HepG2 (cell line): ENCODE results near the gene ZCCHC8. TPM values are rescaled to one million over a fixed set of nuclear protein-coding genes. Genes with fewer than 3 reads are reported as not detected.

ENCODE experiments used
- AHR ChIP-seq: IDR thresholded peaks from 2 replicates; pipeline ENCODE4 v1.6.1; 2018; ENCODE audit warnings: missing genetic modification reagents, missing compliant biosample characterization
- ARNT ChIP-seq: fragments of 450-650 bp; IDR thresholded peaks from 2 replicates; pipeline ENCODE4 v1.6.1; 2017
- CCAR2 ChIP-seq: fragments of 200-400 bp; formaldehyde crosslinking; optimal IDR thresholded peaks from 2 replicates; pipeline ENCODE3; 2018; ENCODE audit warnings: low read depth, mild to moderate bottlenecking, low read length, moderate library complexity
- FOSL1 ChIP-seq: sonication (generic); formaldehyde crosslinking; IDR thresholded peaks from 2 replicates; pipeline ENCODE4 v1.9.0; 2021; ENCODE audit warnings: missing genetic modification reagents, borderline replicate concordance
- ISL2 ChIP-seq: sonication (generic); formaldehyde crosslinking; IDR thresholded peaks from 2 replicates; pipeline ENCODE4 v1.5.0; 2020; ENCODE audit warnings: missing genetic modification reagents
- KDM5B ChIP-seq: sonication (generic); formaldehyde crosslinking; IDR thresholded peaks from 2 replicates; pipeline ENCODE4 v1.4.0; 2020; ENCODE audit warnings: missing genetic modification reagents, mild to moderate bottlenecking, borderline replicate concordance
- LCORL ChIP-seq, 2 experiments: fragments of 450-650 bp in 1 of 2; sonication (generic) in 1 of 2; formaldehyde crosslinking in 1 of 2; IDR thresholded peaks; 2 replicates each; pipeline versions ENCODE4 v1.5.0 to v1.6.1; 2017 to 2020; ENCODE audit warnings: antibody characterized with exemption in 1 of 2, missing genetic modification reagents in 1 of 2
- MATR3 ChIP-seq: sonication (generic); formaldehyde crosslinking; IDR thresholded peaks from 2 replicates; pipeline ENCODE4 v1.4.0; 2020; ENCODE audit warnings: missing genetic modification reagents
- MXI1 ChIP-seq: IDR thresholded peaks from 3 replicates; pipeline ENCODE4 v1.6.1; 2012; ENCODE audit warnings: low read depth, low read length, inconsistent platforms, borderline replicate concordance
- PCBP2 ChIP-seq: fragments of 200-400 bp; formaldehyde crosslinking; optimal IDR thresholded peaks from 2 replicates; pipeline ENCODE3; 2018; ENCODE audit warnings: low read length, low read depth; ENCODE audit not compliant: poor library complexity, severe bottlenecking
- PITX1 ChIP-seq: sonication (generic); formaldehyde crosslinking; IDR thresholded peaks from 2 replicates; pipeline ENCODE4 v1.5.1; 2020; ENCODE audit warnings: mild to moderate bottlenecking, missing genetic modification reagents
- RBM39 ChIP-seq: fragments of 200-400 bp; formaldehyde crosslinking; IDR thresholded peaks from one replicate; pipeline ENCODE4 v1.6.1; 2018; ENCODE audit warnings: antibody characterized with exemption, mild to moderate bottlenecking, low read depth, low read length; ENCODE audit not compliant: poor library complexity, severe bottlenecking
- ZBTB8A ChIP-seq: sonication (generic); formaldehyde crosslinking; IDR thresholded peaks from 2 replicates; pipeline ENCODE4 v1.4.0; 2020; ENCODE audit warnings: mild to moderate bottlenecking, low read depth, missing genetic modification reagents, borderline replicate concordance
- ZMAT3 ChIP-seq: sonication (generic); formaldehyde crosslinking; conservative IDR thresholded peaks from 2 replicates; pipeline ENCODE4 v1.7.0; 2021; ENCODE audit warnings: missing genetic modification reagents
- ZNF20 ChIP-seq: sonication (generic); formaldehyde crosslinking; IDR thresholded peaks from 2 replicates; pipeline ENCODE4 v1.4.0; 2020; ENCODE audit warnings: mild to moderate bottlenecking, moderate library complexity, missing genetic modification reagents
- ZNF331 ChIP-seq: sonication (generic); formaldehyde crosslinking; IDR thresholded peaks from 2 replicates; pipeline ENCODE4 v1.4.0; 2020; ENCODE audit warnings: missing genetic modification reagents
- ZNF34 ChIP-seq: sonication (generic); formaldehyde crosslinking; IDR thresholded peaks from 2 replicates; pipeline ENCODE4 v1.4.0; 2020; ENCODE audit warnings: mild to moderate bottlenecking, missing genetic modification reagents, borderline replicate concordance
- ZNF383 ChIP-seq: sonication (generic); formaldehyde crosslinking; IDR thresholded peaks from 2 replicates; pipeline ENCODE4 v1.4.0; 2020; ENCODE audit warnings: missing genetic modification reagents, mild to moderate bottlenecking, borderline replicate concordance
- ZNF430 ChIP-seq: sonication (generic); formaldehyde crosslinking; IDR thresholded peaks from 2 replicates; pipeline ENCODE4 v1.9.0; 2021; ENCODE audit warnings: mild to moderate bottlenecking, missing genetic modification reagents
- ZNF460 ChIP-seq: sonication (generic); formaldehyde crosslinking; IDR thresholded peaks from 2 replicates; pipeline ENCODE4 v1.5.1; 2020; ENCODE audit warnings: missing genetic modification reagents, mild to moderate bottlenecking, borderline replicate concordance
- ZNF563 ChIP-seq: sonication (generic); formaldehyde crosslinking; IDR thresholded peaks from 2 replicates; pipeline ENCODE4 v1.8.0; 2022; ENCODE audit warnings: mild to moderate bottlenecking, moderate library complexity, missing genetic modification reagents
- ZNF839 ChIP-seq: sonication (generic); formaldehyde crosslinking; IDR thresholded peaks from 2 replicates; pipeline ENCODE4 v1.4.0; 2020; ENCODE audit warnings: missing genetic modification reagents, mild to moderate bottlenecking, borderline replicate concordance
- polyA plus RNA-seq, 8 experiments: library from polyadenylated mRNA; depleted of rRNA in 3 of 8; stranded (reverse) in 7 of 8; unstranded in 1 of 8; fragments of >200 nt; fragmentation: Illumina TruSeq in 4 of 8; extraction: Trizol in 4 of 8; gene quantifications; 2 replicates each; pipeline versions ENCODE4 v1.2.1 to v1.2.3, GENCODE V29; 2011 to 2016; ENCODE audit warnings: low read depth in 4 of 8, missing spikeins in 1 of 8, mixed read lengths in 1 of 8; ENCODE audit not compliant: insufficient read depth in 1 of 8
- total RNA-seq, 5 experiments: library from RNA; depleted of rRNA; stranded (reverse); fragments of >200 nt; fragmentation: Illumina TruSeq; extraction: Trizol; gene quantifications; 2 replicates each; pipeline ENCODE4 v1.2.3, GENCODE V29; 2016; ENCODE audit warnings: low read depth in 1 of 5
- TF ChIP-seq, protein P1 (sequence below): sonication (generic); formaldehyde crosslinking; conservative IDR thresholded peaks from 2 replicates; pipeline ENCODE4 v1.8.1; 2023; ENCODE audit warnings: missing genetic modification reagents
- TF ChIP-seq, protein P2 (sequence below): IDR thresholded peaks from 2 replicates; pipeline ENCODE4 v1.6.1; 2016
- TF ChIP-seq, protein P3 (sequence below): sonication (generic); formaldehyde crosslinking; IDR thresholded peaks from 2 replicates; pipeline ENCODE4 v1.9.0; 2022; ENCODE audit warnings: low read depth, missing genetic modification reagents
- TF ChIP-seq, protein P4 (sequence below): sonication (generic); formaldehyde crosslinking; conservative IDR thresholded peaks from 2 replicates; pipeline ENCODE4 v1.4.0; 2020; ENCODE audit warnings: missing genetic modification reagents

ZCCHC8 gene
- total and polyA plus RNA-seq, 2 of the 13 experiments (the other 11 are each of a cell fraction or from before 2014, with no cell fraction given) = 18.6 to 20.9 TPM

DNA sequence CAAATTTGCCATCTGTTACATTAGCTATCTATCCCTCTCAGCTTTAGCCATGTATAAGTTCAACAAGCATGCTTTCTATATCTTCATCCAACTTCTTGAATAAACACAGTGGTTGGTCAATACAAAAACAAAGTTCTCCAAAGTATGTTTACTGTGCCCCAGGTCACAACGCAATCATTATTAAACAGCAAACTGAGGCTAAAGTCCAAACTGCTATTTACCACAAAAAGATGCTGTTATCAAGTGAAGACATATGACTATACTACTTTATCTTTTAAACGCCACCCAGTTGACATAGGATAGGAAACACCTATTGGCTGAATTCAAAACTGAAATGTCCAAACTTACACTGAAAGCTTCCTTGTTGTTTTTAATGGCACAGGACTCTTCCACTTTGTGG, 11.7 kb downstream of the ZCCHC8 start (continued):
- TF ChIP-seq, protein P1, sequence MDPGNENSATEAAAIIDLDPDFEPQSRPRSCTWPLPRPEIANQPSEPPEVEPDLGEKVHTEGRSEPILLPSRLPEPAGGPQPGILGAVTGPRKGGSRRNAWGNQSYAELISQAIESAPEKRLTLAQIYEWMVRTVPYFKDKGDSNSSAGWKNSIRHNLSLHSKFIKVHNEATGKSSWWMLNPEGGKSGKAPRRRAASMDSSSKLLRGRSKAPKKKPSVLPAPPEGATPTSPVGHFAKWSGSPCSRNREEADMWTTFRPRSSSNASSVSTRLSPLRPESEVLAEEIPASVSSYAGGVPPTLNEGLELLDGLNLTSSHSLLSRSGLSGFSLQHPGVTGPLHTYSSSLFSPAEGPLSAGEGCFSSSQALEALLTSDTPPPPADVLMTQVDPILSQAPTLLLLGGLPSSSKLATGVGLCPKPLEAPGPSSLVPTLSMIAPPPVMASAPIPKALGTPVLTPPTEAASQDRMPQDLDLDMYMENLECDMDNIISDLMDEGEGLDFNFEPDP (CRISPR knock-in tag) = no peak
- no peak for TF ChIP-seq ZNF839 (CRISPR knock-in tag)
- TF ChIP-seq MATR3 (CRISPR knock-in tag) = no peak
- TF ChIP-seq ZNF34 (CRISPR knock-in tag) = no peak
- TF ChIP-seq, protein P2, sequence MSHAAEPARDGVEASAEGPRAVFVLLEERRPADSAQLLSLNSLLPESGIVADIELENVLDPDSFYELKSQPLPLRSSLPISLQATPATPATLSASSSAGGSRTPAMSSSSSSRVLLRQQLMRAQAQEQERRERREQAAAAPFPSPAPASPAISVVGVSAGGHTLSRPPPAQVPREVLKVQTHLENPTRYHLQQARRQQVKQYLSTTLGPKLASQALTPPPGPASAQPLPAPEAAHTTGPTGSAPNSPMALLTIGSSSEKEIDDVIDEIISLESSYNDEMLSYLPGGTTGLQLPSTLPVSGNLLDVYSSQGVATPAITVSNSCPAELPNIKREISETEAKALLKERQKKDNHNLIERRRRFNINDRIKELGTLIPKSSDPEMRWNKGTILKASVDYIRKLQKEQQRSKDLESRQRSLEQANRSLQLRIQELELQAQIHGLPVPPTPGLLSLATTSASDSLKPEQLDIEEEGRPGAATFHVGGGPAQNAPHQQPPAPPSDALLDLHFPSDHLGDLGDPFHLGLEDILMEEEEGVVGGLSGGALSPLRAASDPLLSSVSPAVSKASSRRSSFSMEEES (CRISPR knock-in tag) = peak; percentile 83
- TF ChIP-seq KDM5B (CRISPR knock-in tag) = no peak
- TF ChIP-seq ZNF460 = no peak; the same call in 1 of the 2 replicates
- TF ChIP-seq LCORL (IDR thresholded peaks at IDR 0.05) = no peak
- TF ChIP-seq LCORL (CRISPR knock-in tag; IDR thresholded peaks at IDR 0.05) = peak; percentile 66
- TF ChIP-seq, protein P3, sequence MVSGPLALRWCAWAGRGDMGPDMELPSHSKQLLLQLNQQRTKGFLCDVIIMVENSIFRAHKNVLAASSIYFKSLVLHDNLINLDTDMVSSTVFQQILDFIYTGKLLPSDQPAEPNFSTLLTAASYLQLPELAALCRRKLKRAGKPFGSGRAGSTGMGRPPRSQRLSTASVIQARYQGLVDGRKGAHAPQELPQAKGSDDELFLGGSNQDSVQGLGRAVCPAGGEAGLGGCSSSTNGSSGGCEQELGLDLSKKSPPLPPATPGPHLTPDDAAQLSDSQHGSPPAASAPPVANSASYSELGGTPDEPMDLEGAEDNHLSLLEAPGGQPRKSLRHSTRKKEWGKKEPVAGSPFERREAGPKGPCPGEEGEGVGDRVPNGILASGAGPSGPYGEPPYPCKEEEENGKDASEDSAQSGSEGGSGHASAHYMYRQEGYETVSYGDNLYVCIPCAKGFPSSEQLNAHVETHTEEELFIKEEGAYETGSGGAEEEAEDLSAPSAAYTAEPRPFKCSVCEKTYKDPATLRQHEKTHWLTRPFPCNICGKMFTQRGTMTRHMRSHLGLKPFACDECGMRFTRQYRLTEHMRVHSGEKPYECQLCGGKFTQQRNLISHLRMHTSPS = no peak
- TF ChIP-seq AHR (CRISPR knock-in tag) = no peak
- TF ChIP-seq MXI1 = peak; percentile 44; the same call in 1 of the 3 replicates
- no peak for TF ChIP-seq ZMAT3 (CRISPR knock-in tag)
- TF ChIP-seq PCBP2 = no peak
- no peak for TF ChIP-seq ZNF383 (CRISPR knock-in tag)
- peak; percentile 86 for TF ChIP-seq ISL2 (CRISPR knock-in tag)
- no peak for TF ChIP-seq ZNF430 (CRISPR knock-in tag)
- TF ChIP-seq CCAR2 = no peak
- TF ChIP-seq, protein P4, sequence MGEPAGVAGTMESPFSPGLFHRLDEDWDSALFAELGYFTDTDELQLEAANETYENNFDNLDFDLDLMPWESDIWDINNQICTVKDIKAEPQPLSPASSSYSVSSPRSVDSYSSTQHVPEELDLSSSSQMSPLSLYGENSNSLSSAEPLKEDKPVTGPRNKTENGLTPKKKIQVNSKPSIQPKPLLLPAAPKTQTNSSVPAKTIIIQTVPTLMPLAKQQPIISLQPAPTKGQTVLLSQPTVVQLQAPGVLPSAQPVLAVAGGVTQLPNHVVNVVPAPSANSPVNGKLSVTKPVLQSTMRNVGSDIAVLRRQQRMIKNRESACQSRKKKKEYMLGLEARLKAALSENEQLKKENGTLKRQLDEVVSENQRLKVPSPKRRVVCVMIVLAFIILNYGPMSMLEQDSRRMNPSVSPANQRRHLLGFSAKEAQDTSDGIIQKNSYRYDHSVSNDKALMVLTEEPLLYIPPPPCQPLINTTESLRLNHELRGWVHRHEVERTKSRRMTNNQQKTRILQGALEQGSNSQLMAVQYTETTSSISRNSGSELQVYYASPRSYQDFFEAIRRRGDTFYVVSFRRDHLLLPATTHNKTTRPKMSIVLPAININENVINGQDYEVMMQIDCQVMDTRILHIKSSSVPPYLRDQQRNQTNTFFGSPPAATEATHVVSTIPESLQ (CRISPR knock-in tag) = no peak
- TF ChIP-seq FOSL1 (CRISPR knock-in tag) = no peak
- TF ChIP-seq ZNF563 (CRISPR knock-in tag) = no peak
- no peak for TF ChIP-seq RBM39
- no peak; the same call in 1 of the 2 replicates for TF ChIP-seq PITX1 (CRISPR knock-in tag)
- TF ChIP-seq ZBTB8A = no peak
- peak; percentile 58; the same call in 1 of the 2 replicates for TF ChIP-seq ZNF331 (CRISPR knock-in tag)
- no peak for TF ChIP-seq ZNF20 (CRISPR knock-in tag)
- no peak for TF ChIP-seq ARNT
